ENCODE measurements around the gene TLE1.

GRCh38 chr9:81628897-81629296 lies 60.5 kb downstream of the TLE1 start:
- TF ChIP-seq CTCF (IDR thresholded peaks at IDR 0.05) = no peak
- TF ChIP-seq POLR2AphosphoS5 (IDR thresholded peaks at IDR 0.05) = no peak
- TF ChIP-seq EP300 (IDR thresholded peaks at IDR 0.05) = no peak
